PC-3 (cell line): Measurements from ENCODE around the gene EXD2.

Experiments used
- CTCF ChIP-seq: fragments of 300-600 bp; sonication (generic); conservative IDR thresholded peaks from 2 replicates; pipeline ENCODE4 v1.5.1; 2017; ENCODE audit warnings: antibody characterized with exemption, low read depth, mild to moderate bottlenecking, low read length
- EZH2 ChIP-seq: fragments of 300-600 bp; sonication (generic); IDR thresholded peaks from one replicate; pipeline ENCODE4 v1.6.1; 2017; ENCODE audit warnings: antibody characterized with exemption, mild to moderate bottlenecking, low read length; ENCODE audit not compliant: unreplicated experiment

GRCh38 chr14:69152181-69152901 lies 39.0 kb upstream of the EXD2 start:
- TF ChIP-seq CTCF (no peak), EZH2 (no peak)
